ENCODE measurements around the gene KLK10.

KLK10 gene

GRCh38 chr19:50963381-50963780 is 56.1 kb downstream of the KLK10 start:
- DNase-seq: no peak

All from activated CD4-positive, alpha-beta T cell treated with anti-CD3 and anti-CD28 coated beads, Interleukin-10, Interleukin-2, amounts not matched to agents 100 ng/mL and 50 ng/mL, durations not matched to agents 16 hours and 8 hours (primary cell).